HEK293 (cell line): ENCODE measurements around the gene AP2A1.

Source experiments
- CTCF ChIA-PET: fragments of 350-600 bp; formaldehyde crosslinking; extraction: SDS; loops from one replicate; lab custom pipeline; 2021; ENCODE audit warnings: antibody characterized with exemption; lab: Yijun Ruan, JAX
- POLR2A ChIA-PET: fragments of 300-600 bp; formaldehyde crosslinking; extraction: SDS; loops from one replicate; lab custom pipeline; 2020; ENCODE audit warnings: antibody characterized with exemption, inconsistent platforms; lab: Yijun Ruan, JAX
- H3K27ac ChIP-seq: fragments of 200-500 bp; sonication (Bioruptor generic); 2 replicates; pipeline ENCODE4 v1.5.1; 2014; ENCODE audit warnings: low read depth, low read length, control low read depth, inconsistent platforms; ENCODE audit errors: extremely low read depth
- H3K36me3 ChIP-seq, 2 experiments: fragments of 200-500 bp in 1 of 2; sonication (Bioruptor generic) in 1 of 2; 1 replicate in 1 of 2; 2 replicates in 1 of 2; pipeline ENCODE4 v1.5.1; 2014 to 2017; ENCODE audit warnings: inconsistent platforms in 2 of 2, low read length in 2 of 2; ENCODE audit not compliant: control insufficient read depth in 2 of 2, insufficient read depth in 1 of 2
- H3K4me1 ChIP-seq: fragments of 200-500 bp; sonication (Bioruptor generic); 2 replicates; pipeline ENCODE4 v1.5.1; 2014; ENCODE audit warnings: mild to moderate bottlenecking, low read length, inconsistent platforms; ENCODE audit not compliant: control insufficient read depth, insufficient read depth
- H3K4me3 ChIP-seq: 2 replicates; pipeline ENCODE4 v1.5.1; 2011; ENCODE audit warnings: low read depth, mild to moderate bottlenecking, control low read depth, low read length, moderate library complexity
- H3K9me3 ChIP-seq: fragments of 200-500 bp; sonication (Bioruptor generic); 2 replicates; pipeline ENCODE4 v1.5.1; 2014; ENCODE audit warnings: low read depth, low read length, inconsistent platforms; ENCODE audit not compliant: control insufficient read depth, insufficient read depth
- AEBP2 ChIP-seq: fragments of 450-650 bp; formaldehyde crosslinking; IDR thresholded peaks from 2 replicates; pipeline ENCODE4 v1.5.1; 2016; ENCODE audit warnings: missing biosample characterization, missing genetic modification characterization, borderline replicate concordance
- BCL11A ChIP-seq: fragments of 450-650 bp; formaldehyde crosslinking; IDR thresholded peaks from 2 replicates; pipeline ENCODE4 v1.5.1; 2016; ENCODE audit warnings: low read depth, missing biosample characterization, missing genetic modification characterization
- EGR2 ChIP-seq: fragments of 450-650 bp; formaldehyde crosslinking; IDR thresholded peaks from 2 replicates; pipeline ENCODE4 v1.5.1; 2016; ENCODE audit warnings: low read depth, missing biosample characterization, missing genetic modification characterization
- KLF1 ChIP-seq: fragments of 450-650 bp; formaldehyde crosslinking; IDR thresholded peaks from 2 replicates; pipeline ENCODE4 v1.5.1; 2016; ENCODE audit warnings: missing biosample characterization, missing genetic modification characterization
- PRDM4 ChIP-seq: fragments of 450-650 bp; formaldehyde crosslinking; IDR thresholded peaks from 2 replicates; pipeline ENCODE4 v1.5.1; 2017; ENCODE audit warnings: missing biosample characterization, missing genetic modification characterization
- RBAK ChIP-seq: fragments of 450-650 bp; formaldehyde crosslinking; IDR thresholded peaks from 2 replicates; pipeline ENCODE4 v1.5.1; 2016; ENCODE audit warnings: missing biosample characterization, missing genetic modification characterization
- ZBTB48 ChIP-seq: fragments of 450-650 bp; formaldehyde crosslinking; IDR thresholded peaks from 2 replicates; pipeline ENCODE4 v1.5.1; 2016; ENCODE audit warnings: missing biosample characterization, missing genetic modification characterization
- ZNF16 ChIP-seq: fragments of 450-650 bp; formaldehyde crosslinking; IDR thresholded peaks from 2 replicates; pipeline ENCODE4 v1.5.1; 2016; ENCODE audit warnings: low read depth, missing biosample characterization, missing genetic modification characterization
- ZNF223 ChIP-seq: fragments of 450-650 bp; formaldehyde crosslinking; IDR thresholded peaks from 2 replicates; pipeline ENCODE4 v1.5.1; 2016; ENCODE audit warnings: missing biosample characterization, missing genetic modification characterization
- ZNF26 ChIP-seq: fragments of 450-650 bp; formaldehyde crosslinking; IDR thresholded peaks from 2 replicates; pipeline ENCODE4 v1.5.1; 2016; ENCODE audit warnings: missing biosample characterization, missing genetic modification characterization
- ZNF311 ChIP-seq: fragments of 450-650 bp; formaldehyde crosslinking; IDR thresholded peaks from 2 replicates; pipeline ENCODE4 v1.5.1; 2017; ENCODE audit warnings: missing biosample characterization, missing genetic modification characterization, borderline replicate concordance
- ZNF366 ChIP-seq: fragments of 450-650 bp; formaldehyde crosslinking; conservative IDR thresholded peaks from 2 replicates; pipeline ENCODE4 v1.5.1; 2016; ENCODE audit warnings: missing biosample characterization, missing genetic modification characterization
- ZNF623 ChIP-seq: fragments of 450-650 bp; formaldehyde crosslinking; IDR thresholded peaks from 2 replicates; pipeline ENCODE4 v1.5.1; 2016; ENCODE audit warnings: missing biosample characterization, missing genetic modification characterization
- ZNF639 ChIP-seq: fragments of 450-650 bp; formaldehyde crosslinking; IDR thresholded peaks from 2 replicates; pipeline ENCODE4 v1.5.1; 2016; ENCODE audit warnings: missing biosample characterization, missing genetic modification characterization

The AP2A1 gene

GRCh38 chr19:49771674-49772139 lies 4.9 kb downstream of the AP2A1 start (continued):
- TF ChIP-seq AEBP2 (tag by site-specific recombination), result no peak
- no peak for TF ChIP-seq ZBTB48 (tag by site-specific recombination)
- TF ChIP-seq ZNF26 (tag by site-specific recombination), result no peak
- TF ChIP-seq ZNF223, result no peak
- no peak for TF ChIP-seq ZNF311 (tag by site-specific recombination)
- TF ChIP-seq, all 188 proteins: peak for 0

- no peaks in the 10 kb centered on the region for H3K9me3 ChIP-seq
- peaks cover 6% of the 10 kb centered on the region for H3K4me1 ChIP-seq
- no peak overlapping the region for H3K4me3 ChIP-seq
- ChIA-PET CTCF (interaction anchor here (0.6 kb wide), 1 partner anchor 787 kb away, joined by 4 read pairs; no protein-coding TSS in a partner anchor), POLR2A (no interaction called here)
- peaks cover 9 to 11% of the 10 kb centered on the region in 2 experiments; a peak in 2 of 3 replicates for H3K36me3 ChIP-seq
- H3K27ac ChIP-seq, result no peak overlapping the region
- TF ChIP-seq ZNF366 (tag by site-specific recombination), result 0 out of 2 replicates have a peak, but pooled peaks have one; percentile 25
- TF ChIP-seq BCL11A, result no peak
- peak; percentile 52 for TF ChIP-seq KLF1 (tag by site-specific recombination)
- TF ChIP-seq ZNF639 (tag by site-specific recombination), result no peak
- TF ChIP-seq RBAK (tag by site-specific recombination), result no peak
- peak; percentile 47; the same call in 1 of the 2 replicates for TF ChIP-seq EGR2 (tag by site-specific recombination)
Measured at GRCh38 chr19:49772850-49773432, 6.1 kb downstream of the AP2A1 start.

GRCh38 chr19:49773663-49774350 lies 7.0 kb downstream of the AP2A1 start:
- CTCF ChIA-PET, result interaction anchor here (0.6 kb wide), 1 partner anchor 788 kb away, joined by 4 read pairs; no protein-coding TSS in a partner anchor
- no peak for TF ChIP-seq PRDM4 (tag by site-specific recombination)
- TF ChIP-seq ZNF623 (tag by site-specific recombination), result peak; percentile 99
- peak; percentile 56; the same call in 1 of the 2 replicates for TF ChIP-seq ZNF16
- POLR2A ChIA-PET, result no interaction called here
- Histone ChIP-seq H3K4me1 (no peaks in the 10 kb centered on the region), H3K4me3 (no peak overlapping the region), H3K36me3 (peaks cover 9 to 11% of the 10 kb centered on the region in 2 experiments; a peak in 2 of 3 replicates), H3K27ac (no peak overlapping the region), H3K9me3 (no peaks in the 10 kb centered on the region)
